ENCODE results near the gene HOXC5.

Gene HOXC5

DNA sequence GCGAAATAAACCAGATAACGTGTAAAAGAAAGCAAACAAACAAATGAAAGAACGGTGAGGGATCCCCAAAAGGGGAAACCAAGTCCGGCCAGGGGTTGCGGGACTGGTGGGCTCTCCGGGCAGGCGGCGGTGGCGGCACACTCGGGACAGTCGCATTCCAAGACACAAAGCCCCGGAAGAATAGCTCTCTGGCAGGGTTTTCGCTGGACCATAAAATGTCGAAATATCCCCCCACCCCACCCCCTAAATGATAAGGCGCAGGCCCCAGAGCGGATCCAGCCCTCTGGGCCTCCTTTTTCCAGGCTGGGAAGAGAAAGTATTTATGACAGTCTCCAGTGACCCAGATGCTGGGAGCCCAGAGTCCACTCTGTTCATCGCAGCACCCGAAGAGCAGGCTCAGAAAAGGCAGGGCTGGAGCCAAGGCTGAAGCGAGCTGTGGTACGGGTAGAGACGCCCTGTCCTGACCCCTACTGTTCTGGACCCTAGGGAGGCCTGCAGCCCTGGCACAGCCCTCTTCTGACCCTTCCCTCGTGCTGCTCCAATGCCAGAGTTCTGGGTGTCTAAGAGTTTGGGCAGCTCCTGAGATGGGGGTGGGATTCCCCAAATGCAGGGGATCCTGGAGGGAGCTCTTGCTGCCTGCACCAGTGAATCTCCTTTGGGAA, 26.2 kb upstream of the HOXC5 start:
- no peak for DNase-seq (ENCODE audit: low read depth in 2 of 2)

DNA sequence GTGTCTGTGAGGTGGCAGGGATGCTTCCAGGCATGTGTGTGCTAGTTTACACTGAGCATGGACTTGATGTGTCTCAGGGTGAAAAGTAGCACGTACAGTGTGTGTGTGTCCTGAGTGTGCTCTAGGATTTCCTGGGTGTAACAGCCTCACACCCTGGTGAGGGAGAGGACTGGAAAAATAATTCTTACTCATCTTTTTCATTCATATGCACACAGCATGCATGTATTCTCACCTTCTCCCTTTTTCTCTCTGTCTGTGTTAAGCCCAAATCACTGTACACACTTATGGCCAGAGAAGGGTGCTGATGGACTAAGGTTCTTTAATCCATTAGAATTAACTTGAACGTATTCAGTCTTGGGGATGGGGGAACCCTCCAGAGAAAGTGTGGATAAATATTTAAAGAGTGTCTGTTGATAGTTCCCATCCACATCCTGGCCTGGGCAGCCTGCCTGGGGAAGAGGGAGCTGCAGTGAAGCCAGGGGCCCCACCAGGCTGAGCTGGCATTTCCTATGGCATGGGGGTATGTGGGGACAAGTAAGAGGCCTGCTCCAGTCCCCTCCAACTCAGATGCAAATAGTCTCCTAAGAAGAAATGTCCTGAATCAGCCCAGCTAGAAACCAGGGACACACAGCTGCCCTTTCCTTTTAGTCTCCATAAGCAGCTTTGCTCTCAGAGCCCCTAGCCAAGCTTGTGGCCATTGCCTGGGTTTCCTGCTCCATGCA, 25.2 kb upstream of the HOXC5 start:
- DNase-seq (ENCODE audit: low read depth in 2 of 2), result no peak

DNA sequence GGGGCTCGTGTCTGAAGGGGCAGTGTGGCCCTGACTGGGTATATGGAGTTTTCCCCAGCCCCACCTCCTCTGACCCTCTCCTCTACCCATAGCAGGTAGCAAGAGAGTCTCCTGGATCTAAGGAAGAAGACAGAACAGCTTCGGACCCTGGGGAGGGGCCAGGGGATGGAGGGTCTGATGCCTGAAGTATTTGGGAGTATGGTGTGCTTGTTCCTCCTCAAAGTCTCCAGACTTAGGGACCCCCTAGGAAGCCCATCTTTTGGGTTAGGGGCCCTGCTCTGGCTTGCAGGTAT, 24.6 kb upstream of the HOXC5 start:
- DNase-seq (ENCODE audit: low read depth in 2 of 2), result no peak

DNA sequence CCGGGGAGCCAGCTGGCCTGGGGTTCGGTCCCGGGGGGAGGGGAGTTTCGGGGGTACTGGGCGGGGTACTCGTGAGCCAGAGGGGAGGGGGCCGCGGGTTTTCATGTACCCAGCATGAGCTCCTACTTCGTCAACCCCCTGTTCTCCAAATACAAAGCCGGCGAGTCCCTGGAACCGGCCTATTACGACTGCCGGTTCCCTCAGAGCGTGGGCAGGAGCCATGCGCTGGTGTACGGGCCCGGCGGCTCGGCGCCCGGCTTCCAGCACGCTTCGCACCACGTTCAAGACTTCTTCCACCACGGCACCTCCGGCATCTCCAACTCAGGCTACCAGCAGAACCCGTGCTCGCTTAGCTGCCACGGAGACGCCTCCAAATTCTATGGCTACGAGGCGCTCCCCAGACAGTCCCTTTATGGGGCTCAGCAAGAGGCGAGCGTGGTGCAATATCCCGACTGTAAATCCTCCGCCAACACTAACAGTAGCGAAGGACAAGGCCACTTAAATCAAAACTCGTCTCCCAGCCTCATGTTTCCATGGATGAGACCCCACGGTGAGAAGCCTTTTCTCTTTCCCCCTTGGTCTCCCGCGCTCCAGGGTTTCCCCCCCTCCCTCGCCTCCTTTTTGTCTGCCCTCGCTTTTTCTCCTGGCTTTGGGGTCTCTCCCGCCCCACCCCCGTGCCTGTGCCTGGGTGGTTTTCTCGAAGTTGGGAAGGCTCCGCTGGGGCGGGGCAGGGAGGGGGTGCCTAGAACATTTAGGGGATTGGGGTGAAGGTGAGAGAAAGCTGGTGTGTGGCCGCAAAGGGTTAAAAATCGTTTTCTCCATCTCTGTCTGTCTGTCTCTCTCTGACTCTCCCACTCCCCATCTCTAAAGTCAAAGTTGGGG, 23.4 kb upstream of the HOXC5 start:
- DNase-seq (ENCODE audit: low read depth in 2 of 2), result no peak

DNA sequence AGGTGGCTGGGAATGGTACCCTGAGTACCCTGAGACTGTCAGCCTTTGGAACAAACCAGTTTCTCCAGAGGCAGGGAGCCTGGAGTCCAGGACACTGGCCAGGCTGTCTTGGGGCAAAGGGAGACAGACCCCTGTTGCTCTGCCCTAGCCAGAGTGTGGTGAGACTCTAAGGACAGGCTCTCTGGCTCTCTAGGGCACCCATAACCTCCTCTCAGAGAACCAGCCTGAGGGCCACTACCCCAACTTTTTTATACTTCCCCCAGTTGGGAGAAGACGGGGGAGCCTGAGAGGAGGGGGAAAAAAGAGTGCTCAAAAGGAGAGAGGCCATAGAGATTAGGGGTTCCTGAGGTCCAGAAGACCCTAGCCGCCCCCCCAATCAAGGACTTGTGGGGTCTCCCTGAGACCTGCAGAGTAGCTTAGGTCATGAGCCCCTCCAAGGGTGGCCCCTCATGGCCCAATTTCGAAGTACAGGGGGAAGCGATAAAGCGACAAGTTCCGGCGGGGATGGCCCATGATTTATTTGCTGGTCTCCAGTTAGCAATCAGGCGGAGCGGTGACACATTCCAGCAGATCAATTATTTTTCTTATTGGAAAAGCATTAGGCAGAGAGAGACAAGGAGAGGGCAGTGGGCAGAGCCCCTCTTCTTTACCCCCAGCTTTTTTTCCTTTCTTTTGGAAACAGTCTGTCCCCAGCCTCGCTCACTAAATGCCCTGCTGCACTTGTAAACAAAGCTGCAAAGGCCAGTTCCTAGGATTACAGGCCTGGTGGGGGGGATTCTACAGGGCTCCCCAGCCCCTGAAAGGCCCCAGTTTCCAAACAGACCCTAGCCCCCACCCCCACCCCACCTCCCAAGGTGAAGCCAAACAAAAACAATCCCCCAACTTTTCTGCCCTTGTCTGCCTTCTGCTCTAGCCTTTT, 22.5 kb upstream of the HOXC5 start:
- no peak for DNase-seq (ENCODE audit: low read depth in 2 of 2)

DNA sequence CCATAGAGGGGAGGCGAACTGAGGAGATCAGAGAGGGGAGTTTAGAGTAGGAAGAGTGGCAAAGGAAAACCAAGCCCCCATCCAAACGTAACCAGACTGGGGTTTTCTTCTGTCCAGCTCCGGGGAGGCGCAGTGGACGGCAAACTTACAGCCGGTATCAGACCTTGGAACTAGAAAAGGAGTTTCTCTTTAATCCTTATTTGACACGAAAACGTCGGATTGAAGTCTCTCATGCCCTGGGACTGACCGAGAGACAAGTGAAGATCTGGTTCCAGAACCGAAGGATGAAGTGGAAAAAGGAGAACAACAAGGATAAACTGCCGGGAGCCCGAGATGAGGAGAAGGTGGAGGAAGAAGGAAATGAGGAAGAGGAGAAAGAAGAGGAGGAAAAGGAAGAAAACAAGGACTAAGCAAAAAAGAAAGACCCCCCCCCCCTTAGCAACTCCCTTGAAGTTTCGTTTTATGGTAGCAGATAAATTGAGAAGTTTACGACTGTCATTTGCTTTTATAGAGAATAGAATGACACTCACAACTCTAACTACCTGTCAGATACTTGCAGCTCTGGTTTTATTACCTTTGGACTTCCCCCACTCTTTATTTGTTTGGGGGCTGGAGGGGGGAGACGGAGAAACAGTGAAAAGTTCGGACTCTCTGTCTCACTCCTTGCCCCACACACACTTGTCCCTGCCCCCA, 21.7 kb upstream of the HOXC5 start:
- no peak for DNase-seq (ENCODE audit: low read depth in 2 of 2)

DNA sequence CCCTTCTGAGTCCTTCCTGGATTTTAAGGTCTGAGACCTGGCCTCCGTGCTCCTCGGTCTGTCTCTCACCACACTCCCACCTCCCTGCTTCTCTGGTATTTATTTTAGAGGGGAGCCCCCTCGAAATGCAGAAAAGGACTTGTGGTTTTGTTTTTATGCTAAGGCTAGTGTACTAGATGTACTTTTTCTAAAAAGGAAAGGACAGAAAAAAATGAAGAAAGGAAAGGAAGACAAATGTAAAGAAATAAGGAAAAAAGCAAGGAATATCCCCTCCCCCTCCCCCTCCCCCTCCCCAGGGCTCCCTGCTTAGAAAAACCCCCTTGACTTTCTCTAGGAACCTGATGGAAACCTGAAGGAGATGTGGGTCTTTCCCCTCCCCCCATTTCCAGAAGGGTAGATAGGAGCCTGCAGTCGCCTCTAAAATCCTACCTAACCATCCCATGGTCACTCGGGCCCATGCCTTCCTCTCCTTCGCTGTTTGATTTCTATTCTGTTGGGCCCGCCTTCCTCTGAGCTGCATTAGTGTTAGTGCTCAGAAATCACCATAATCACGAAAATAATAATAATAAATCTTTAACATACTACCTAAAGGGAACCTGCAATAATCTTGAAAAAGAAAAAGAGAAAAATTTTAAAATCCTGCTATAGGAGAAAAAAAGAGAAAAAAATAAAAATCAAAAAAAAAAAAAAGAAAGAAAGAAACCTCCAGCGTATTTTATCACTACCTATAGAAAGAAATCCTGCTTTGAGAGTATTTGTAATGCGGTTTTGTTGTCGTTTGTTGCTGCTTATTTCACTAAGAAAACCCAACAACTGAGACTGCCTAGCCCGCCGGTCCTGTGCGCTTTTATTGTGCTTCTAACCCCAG, 21.0 kb upstream of the HOXC5 start:
- no peak for DNase-seq (ENCODE audit: low read depth in 2 of 2)

DNA sequence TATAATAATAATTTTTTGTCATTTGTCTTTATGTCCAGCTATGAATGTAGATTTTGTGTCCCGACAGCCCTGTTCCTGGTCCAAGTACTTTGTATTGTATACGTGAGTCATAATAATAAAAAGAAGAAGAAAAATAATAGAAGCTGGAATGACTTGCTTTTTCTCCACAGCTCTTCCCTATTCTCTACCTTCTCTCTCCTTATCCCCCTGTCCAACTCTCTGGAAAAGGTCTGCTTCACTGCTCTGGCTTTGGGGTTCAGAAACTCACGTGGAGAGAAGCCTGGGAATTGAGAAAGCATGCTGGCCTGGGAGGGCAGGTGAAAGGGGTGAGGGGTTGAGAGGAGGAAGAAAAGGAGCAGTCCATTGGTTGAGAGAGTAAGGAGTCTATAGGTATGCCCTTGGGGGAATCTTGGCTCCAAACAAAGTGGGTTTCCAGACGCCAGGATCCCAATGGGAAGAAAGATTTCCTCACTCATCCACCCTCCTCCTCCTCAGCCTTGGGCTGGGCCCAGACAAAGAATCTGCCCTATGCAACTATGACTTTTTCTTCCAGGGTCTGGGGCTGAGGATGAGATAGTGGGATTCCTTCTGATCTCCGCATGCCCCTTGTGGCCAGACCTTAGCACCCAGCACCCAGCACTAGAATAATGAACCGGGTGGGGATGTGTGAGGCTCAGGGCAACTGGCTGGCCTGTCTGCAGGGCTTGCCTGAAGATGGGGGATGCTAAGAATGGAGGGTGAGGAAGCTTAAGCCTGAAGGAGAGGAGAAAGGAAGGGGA, 20.0 kb upstream of the HOXC5 start:
- no peak for DNase-seq (ENCODE audit: low read depth in 2 of 2)

DNA sequence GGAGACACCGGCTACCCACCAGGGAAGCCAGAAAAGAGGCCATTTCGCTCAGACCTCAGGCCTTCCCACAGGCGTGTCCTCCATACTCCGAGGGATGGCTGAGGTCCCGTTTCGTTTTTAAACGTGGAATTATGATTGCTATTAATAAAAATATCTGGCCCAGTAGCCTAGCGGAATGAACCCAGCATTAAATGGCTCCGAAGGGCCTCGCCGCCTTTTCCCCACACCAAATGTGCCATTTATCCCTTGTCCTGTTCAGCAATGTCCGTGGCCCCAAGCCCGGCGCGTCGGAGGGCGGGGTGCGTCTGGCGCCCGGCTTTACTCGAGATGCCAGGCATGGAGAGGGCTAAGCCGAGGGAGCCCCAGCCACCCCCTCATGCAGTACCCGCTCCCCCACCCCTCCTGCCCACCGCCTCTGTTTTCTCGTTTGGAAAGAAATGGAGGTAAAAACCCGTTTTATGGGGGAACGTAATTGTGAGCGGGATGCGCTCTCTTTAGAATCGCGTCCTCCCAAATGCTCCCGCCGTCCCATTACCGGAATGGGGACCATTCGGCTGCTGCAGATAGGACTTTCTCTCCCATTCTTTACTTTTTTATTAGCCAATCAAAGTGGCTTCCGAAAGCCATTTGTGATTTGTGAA, 18.4 kb upstream of the HOXC5 start:
- DNase-seq (ENCODE audit: low read depth in 2 of 2), result no peak

DNA sequence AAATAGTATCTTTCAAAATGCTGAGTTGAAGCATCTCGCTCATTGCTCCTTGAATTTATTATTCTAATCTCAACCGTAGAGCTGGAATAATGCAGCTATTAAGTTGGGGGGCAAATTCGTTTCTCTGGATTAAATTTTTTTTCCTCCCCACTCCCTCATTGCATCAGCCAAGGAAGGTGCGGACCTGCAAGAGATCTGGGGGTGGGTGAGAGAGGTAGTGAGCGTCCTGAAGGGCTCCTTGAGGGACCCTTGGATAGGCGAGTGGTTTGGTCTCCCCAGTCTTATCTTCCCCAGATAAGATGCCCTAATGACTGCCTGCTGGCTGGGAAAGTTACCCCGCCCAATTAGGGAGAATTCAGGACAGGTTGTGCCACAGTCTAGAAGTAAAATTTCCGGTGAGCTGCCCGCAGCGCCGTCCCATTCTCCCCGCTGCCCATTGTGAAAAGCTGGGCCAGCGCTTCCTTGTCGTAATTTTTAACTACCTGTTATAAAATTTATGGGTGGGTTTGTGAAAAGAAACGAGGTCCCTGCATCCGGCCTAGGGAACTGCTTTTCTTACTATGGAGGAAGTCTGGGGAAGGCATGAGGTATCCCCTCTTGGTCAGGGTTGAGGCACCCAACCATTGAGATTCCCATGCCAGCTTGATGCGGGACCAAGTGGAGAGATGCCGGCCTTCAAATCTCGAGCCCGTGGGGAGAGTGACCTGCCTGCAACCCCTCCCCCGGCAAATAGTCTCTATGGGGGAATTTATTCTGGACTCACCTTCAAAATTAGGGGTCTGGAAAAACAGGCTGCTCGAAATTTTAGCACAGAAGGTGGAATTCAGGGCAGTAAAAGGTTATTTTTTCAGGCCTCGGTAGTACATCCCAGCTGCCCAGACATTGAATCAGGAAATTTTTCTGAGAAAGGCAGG, 17.6 kb upstream of the HOXC5 start:
- no peak for DNase-seq (ENCODE audit: low read depth in 2 of 2)

DNA sequence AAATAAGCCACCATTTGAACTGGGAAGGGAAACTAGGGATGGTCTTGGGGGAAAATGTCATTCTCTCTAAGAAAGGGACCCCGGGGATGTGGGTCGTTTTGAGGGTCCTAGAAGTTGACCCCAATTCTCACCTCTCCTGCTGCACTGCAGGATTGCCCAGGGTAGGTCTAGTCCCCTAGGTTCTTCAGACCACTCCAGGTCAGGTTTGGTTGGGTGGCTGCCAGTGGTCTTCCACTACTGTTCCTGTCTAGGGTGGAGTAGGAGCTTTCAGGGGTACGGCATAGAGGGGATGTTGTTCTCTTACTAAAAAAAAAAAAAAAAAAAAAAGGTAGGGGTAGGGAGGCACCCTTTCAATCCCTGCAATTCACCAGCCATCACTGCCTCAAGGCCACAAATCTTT, 16.8 kb upstream of the HOXC5 start:
- no peak for DNase-seq (ENCODE audit: low read depth in 2 of 2)

DNA sequence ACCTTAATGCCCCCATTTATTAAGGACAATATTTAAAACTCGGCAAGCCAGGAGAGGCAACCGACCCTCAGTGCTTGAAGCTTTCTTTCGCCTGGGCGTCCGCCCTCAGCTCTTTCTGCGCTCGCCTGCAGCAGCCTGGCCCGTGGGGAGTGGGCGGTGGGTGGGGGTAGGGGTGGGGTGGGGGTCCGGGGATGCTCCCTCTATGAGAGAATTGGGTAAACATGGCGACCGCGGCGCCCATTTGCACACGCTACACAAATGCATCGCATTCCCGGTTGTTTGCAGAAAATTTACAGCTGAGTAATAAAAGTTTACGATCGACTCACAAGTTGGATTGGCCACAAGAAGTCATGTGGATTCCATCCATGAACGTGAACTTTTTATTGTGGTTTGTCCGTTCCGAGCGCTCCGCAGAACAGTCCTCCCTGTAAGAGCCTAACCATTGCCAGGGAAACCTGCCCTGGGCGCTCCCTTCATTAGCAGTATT, 16.3 kb upstream of the HOXC5 start:
- peak; percentile 85 to 87 for DNase-seq (ENCODE audit: low read depth in 2 of 2)

DNA sequence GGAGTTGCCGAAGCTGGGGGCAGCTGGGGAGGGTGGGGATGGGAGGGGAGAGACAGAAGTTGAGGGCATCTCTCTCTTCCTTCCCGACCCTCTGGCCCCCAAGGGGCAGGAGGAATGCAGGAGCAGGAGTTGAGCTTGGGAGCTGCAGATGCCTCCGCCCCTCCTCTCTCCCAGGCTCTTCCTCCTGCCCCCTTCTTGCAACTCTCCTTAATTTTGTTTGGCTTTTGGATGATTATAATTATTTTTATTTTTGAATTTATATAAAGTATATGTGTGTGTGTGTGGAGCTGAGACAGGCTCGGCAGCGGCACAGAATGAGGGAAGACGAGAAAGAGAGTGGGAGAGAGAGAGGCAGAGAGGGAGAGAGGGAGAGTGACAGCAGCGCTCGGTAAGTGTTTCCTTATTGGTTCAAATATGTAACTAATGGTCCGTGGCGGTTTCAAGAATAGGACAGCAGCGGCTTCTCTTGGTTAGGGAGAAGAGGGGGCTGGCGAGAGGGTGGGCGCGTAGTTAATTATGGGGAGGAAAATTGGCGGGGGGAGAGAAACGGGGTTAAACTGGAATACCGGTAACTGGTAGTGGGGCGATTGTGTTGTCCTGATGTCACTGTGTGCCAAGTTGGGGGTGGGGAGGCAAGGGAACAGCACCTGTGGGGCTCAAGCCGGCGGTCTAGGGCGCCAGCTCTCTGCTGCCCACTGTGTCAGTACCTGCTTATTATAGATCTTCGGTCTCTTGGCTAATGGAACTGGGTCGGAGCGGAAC, 15.6 kb upstream of the HOXC5 start:
- no peak for DNase-seq (ENCODE audit: low read depth in 2 of 2)

DNA sequence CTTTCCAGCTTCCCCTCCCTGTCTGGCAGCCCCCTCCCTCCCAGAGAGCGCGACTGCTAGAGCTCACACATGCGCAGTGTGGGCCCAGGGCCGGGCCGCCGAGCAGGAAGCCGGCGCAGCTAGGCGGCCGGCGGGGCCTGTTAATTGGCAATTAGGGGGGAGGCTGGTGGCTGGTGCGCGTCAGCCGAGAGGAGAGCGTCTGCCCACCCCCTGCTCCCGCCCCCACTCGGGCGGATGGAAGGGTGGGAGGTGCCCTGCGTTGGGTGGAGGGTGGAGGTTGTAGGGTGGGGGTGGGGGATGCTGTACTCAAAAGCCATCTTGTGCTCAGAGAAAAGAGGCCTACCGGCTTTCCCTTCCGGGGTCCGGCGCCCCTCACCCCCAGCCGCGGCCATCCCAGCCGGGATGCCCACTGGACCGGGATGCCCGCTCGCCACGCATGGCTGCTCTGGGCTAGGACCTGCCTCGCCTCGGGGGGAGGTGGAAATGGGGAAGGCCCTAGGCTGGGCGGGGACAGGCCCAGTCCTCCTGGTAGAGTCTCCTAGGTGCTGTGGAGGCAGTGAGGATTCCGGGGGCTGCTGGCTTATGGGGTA, 14.9 kb upstream of the HOXC5 start:
- peak; percentile 95 to 96 for DNase-seq (ENCODE audit: low read depth in 2 of 2)

DNA sequence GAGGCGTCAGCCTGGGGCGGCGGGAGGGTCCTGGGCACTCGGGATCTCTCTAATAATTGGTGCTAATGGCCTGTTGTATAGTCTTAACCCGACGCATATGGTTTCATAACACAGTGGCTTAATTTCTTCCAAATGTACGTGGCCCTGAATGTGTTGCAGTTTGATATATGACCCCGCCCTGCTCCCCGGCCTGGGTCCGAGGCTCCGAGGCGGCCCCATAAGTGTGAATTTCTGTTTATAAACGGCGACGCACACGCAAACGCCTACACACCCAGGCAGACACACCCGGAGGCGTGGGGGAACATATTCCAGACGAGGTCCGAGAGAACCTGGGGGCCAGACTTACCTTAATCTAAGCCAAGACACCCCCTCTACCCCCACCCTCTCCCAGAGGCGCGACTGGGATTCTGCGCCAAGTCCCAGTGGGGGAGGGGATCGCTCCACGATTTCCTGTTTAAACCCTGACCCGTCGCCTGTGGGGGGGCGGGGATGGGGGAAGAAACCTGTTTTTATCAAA, 14.3 kb upstream of the HOXC5 start:
- peak in 1 of 2 experiments; percentile 63 for DNase-seq (ENCODE audit: low read depth in 2 of 2)

DNA sequence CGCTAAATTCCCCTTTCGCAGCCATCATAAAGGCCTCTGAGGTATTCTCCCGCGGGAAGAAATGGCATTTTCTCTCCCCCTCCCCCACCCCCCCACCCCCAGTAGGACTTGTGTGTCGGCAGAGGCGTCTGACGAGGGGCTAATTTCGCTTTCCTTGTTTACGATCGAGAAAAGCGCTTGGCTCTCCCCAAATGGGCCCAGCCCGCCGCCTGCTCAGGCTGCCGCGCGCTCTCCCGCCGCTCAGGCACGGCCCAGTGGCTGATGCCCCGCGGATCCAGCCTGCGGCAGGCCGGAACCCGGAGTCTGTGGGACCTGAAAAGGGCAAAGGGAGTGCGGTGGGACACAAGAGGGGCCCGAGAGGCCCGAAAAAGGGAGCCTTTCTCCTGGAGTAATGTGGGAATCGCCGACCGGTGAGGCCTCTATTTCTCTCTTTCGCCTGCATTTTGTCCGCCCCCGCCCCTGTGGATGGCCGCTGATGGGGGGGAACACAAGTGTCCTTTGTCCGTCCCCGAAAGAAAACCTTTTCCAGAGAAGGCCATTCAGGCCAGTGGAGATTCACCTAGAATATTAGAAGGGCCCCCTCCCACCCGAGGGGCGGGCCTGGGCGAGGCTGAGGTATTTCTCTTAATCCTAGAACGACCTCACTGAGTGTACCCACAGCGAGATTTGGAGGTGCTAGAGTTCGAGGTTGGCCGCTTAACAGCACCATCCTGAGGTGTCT, 13.6 kb upstream of the HOXC5 start:
- no peak for DNase-seq (ENCODE audit: low read depth in 2 of 2)

Data from fibroblast of skin of left biceps (primary cell).